ENCODE data around the gene PRB2.
"Not testable (repeated sequence)": the region's sequence is repeated elsewhere in the genome, so short reads cannot be mapped to it uniquely, and the experiment has no call there.

Gene PRB2

DNA sequence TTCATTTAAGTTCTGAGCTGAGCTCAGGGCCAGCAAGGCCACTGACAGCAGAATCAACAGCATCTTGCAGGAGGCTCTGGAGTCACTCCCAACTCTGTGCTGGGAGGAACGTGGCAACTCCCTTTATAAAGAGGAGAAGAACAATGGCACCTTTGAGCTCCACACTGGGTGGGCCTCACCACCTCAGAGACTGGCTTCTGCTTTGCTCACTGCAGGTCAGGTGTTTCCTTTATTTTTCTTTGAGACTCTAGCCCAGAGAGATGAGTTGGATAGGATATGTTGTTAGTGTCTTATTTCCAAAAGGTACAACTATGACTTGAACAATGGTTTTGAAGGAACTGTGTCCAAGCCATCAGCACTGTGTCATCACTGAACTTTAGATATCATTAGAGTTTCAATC is at the start of gene PRB2:
PRB2 (minus strand) TSS at position 101 of the 400 bp plus-strand sequence; CDS start at position 63, 38 bp downstream.
- H3K27me3 ChIP-seq (replicated peaks; ENCODE audit: control insufficient read depth, insufficient read depth, low read length); H3K9me3 ChIP-seq (ENCODE audit: control insufficient read depth, low read length); H3K4me3 ChIP-seq (ENCODE audit: low read length); H3K9ac ChIP-seq (ENCODE audit: low read length); H3K36me3 ChIP-seq (ENCODE audit: control insufficient read depth, insufficient read depth, low read length, severe bottlenecking); DNase-seq (ENCODE audit: low read depth); H3K4me1 ChIP-seq (ENCODE audit: control insufficient read depth, insufficient read depth, low read length): not testable (repeated sequence)

GRCh38 chr12:11437966-11438365 is 42.6 kb upstream of the PRB2 start:
- Histone ChIP-seq H3K36me3 (ENCODE audit: control insufficient read depth, insufficient read depth, low read length, severe bottlenecking) (no peaks in the 10 kb centered on the region), H3K4me1 (ENCODE audit: control insufficient read depth, insufficient read depth, low read length) (no peaks in the 10 kb centered on the region), H3K4me3 (ENCODE audit: low read length) (no peak overlapping the region), H3K9me3 (ENCODE audit: control insufficient read depth, low read length) (no peaks in the 10 kb centered on the region), H3K27me3 (replicated peaks; ENCODE audit: control insufficient read depth, insufficient read depth, low read length) (no peaks in the 10 kb centered on the region), H3K9ac (ENCODE audit: low read length) (no peak overlapping the region)
- DNase-seq (ENCODE audit: low read depth): no peak

- H3K27me3 ChIP-seq (replicated peaks; ENCODE audit: control insufficient read depth, insufficient read depth, low read length): no peaks in the 10 kb centered on the region
- H3K9me3 ChIP-seq (ENCODE audit: control insufficient read depth, low read length): no peaks in the 10 kb centered on the region
- no peak overlapping the region for H3K9ac ChIP-seq (ENCODE audit: low read length)
- no peaks in the 10 kb centered on the region for H3K4me1 ChIP-seq (ENCODE audit: control insufficient read depth, insufficient read depth, low read length)
- no peak overlapping the region for H3K4me3 ChIP-seq (ENCODE audit: low read length)
- no peaks in the 10 kb centered on the region for H3K36me3 ChIP-seq (ENCODE audit: control insufficient read depth, insufficient read depth, low read length, severe bottlenecking)
- no peak for DNase-seq (ENCODE audit: low read depth)
Observed at GRCh38 chr12:11433664-11434063, 38.3 kb upstream of the PRB2 start.

DNA sequence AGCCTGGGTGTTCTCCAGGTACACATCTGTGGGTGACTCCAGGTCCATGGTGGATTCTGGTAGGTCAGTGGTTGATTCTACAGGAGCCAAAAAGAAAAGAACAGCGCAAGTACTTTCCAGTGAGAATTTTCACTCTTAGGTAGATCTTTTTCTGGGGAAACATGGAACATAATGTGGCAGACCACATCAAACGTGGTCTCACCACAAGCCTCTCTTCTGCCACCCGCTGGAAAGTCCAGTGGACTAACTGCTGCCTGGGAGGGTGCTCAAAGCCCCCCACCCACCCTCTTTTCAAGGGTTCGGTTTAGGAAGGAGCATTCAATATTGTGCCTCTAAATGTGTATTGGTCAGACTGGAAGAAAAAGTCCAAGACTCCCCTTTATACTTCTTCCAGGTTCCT is 36.1 kb upstream of the PRB2 start:
- H3K36me3 ChIP-seq (ENCODE audit: control insufficient read depth, insufficient read depth, low read length, severe bottlenecking): no peaks in the 10 kb centered on the region
- DNase-seq (ENCODE audit: low read depth): no peak
- no peaks in the 10 kb centered on the region for H3K4me1 ChIP-seq (ENCODE audit: control insufficient read depth, insufficient read depth, low read length)
- H3K4me3 ChIP-seq (ENCODE audit: low read length): no peak overlapping the region
- H3K9me3 ChIP-seq (ENCODE audit: control insufficient read depth, low read length): no peaks in the 10 kb centered on the region
- H3K9ac ChIP-seq (ENCODE audit: low read length): no peak overlapping the region
- H3K27me3 ChIP-seq (replicated peaks; ENCODE audit: control insufficient read depth, insufficient read depth, low read length): no peaks in the 10 kb centered on the region

DNA sequence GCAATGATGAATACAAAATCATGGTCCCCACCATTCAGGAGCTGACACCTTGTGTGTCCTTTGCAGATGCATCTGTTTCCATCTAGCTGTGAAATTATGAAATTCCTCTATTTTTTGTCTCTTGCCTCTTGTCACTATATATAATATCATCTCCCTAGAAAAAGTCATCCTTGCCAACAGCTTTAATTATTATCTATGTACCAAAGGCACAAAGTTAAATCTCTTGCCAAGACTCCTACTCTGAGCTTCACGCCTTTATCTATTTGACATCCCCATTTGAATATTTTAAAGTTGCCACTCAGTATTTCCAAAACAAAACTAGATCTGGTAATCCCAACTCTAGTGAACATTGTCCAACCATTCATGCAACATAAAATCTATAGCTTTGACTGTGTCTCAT is 32.0 kb upstream of the PRB2 start:
- Histone ChIP-seq H3K27me3 (replicated peaks; ENCODE audit: control insufficient read depth, insufficient read depth, low read length) (no peaks in the 10 kb centered on the region), H3K4me3 (ENCODE audit: low read length) (no peak overlapping the region), H3K4me1 (ENCODE audit: control insufficient read depth, insufficient read depth, low read length) (no peaks in the 10 kb centered on the region), H3K9me3 (ENCODE audit: control insufficient read depth, low read length) (no peaks in the 10 kb centered on the region), H3K36me3 (ENCODE audit: control insufficient read depth, insufficient read depth, low read length, severe bottlenecking) (no peaks in the 10 kb centered on the region), H3K9ac (ENCODE audit: low read length) (no peak overlapping the region)
- no peak for DNase-seq (ENCODE audit: low read depth)

DNA sequence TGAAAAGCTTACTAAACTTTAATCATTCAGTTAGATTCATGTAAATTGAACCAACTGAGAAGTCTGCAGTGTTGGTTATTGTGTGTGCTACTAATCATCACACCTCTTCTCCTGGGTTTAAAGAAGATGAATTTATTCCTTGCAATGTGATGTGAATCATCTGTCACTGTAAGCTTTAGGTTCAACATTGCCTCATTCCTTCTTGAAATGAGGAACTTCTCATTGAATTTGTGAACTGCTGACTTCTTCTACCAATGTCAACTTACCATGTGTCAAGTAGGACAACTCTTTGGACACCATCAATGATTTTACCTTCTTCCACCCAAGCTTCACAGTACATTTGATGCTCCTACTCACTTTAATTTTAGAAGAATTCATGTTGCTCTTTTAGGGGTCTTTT is 17.4 kb upstream of the PRB2 start:
- Histone ChIP-seq H3K4me1 (ENCODE audit: control insufficient read depth, insufficient read depth, low read length) (no peaks in the 10 kb centered on the region), H3K9me3 (ENCODE audit: control insufficient read depth, low read length) (no peaks in the 10 kb centered on the region), H3K4me3 (ENCODE audit: low read length) (no peak overlapping the region), H3K27me3 (replicated peaks; ENCODE audit: control insufficient read depth, insufficient read depth, low read length) (no peaks in the 10 kb centered on the region), H3K9ac (ENCODE audit: low read length) (no peak overlapping the region), H3K36me3 (ENCODE audit: control insufficient read depth, insufficient read depth, low read length, severe bottlenecking) (no peaks in the 10 kb centered on the region)
- no peak for DNase-seq (ENCODE audit: low read depth)

DNA sequence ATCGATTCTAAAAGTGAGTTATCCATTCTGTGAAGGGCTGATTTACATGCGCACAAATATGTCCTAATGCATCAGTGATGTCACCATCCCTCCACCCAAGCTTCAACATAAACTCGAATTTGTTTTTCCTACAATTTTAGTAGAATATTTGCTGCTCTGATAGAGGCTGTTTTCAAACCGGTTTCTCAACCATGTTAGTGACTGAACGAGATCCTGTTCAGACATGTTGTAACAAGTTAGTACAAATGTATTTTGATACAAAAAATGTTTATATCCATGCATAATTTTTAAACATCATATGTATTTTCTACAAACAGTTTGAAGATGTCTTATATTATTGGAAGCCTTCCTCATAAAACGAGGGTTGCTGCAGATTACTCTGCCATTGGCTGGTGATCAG is 12.7 kb upstream of the PRB2 start:
- Histone ChIP-seq H3K9me3 (ENCODE audit: control insufficient read depth, low read length) (no peaks in the 10 kb centered on the region), H3K4me3 (ENCODE audit: low read length) (no peak overlapping the region), H3K4me1 (ENCODE audit: control insufficient read depth, insufficient read depth, low read length) (no peaks in the 10 kb centered on the region), H3K36me3 (ENCODE audit: control insufficient read depth, insufficient read depth, low read length, severe bottlenecking) (no peaks in the 10 kb centered on the region), H3K9ac (ENCODE audit: low read length) (no peak overlapping the region), H3K27me3 (replicated peaks; ENCODE audit: control insufficient read depth, insufficient read depth, low read length) (no peaks in the 10 kb centered on the region)
- DNase-seq (ENCODE audit: low read depth): no peak

- no peaks in the 10 kb centered on the region for H3K9me3 ChIP-seq (ENCODE audit: control insufficient read depth, low read length)
- no peaks in the 10 kb centered on the region for H3K27me3 ChIP-seq (replicated peaks; ENCODE audit: control insufficient read depth, insufficient read depth, low read length)
- DNase-seq (ENCODE audit: low read depth): no peak
- H3K36me3 ChIP-seq (ENCODE audit: control insufficient read depth, insufficient read depth, low read length, severe bottlenecking): no peaks in the 10 kb centered on the region
- no peaks in the 10 kb centered on the region for H3K4me1 ChIP-seq (ENCODE audit: control insufficient read depth, insufficient read depth, low read length)
- no peak overlapping the region for H3K4me3 ChIP-seq (ENCODE audit: low read length)
- H3K9ac ChIP-seq (ENCODE audit: low read length): no peak overlapping the region
Observed at GRCh38 chr12:11397366-11397765, 2.0 kb upstream of the PRB2 start.

DNA sequence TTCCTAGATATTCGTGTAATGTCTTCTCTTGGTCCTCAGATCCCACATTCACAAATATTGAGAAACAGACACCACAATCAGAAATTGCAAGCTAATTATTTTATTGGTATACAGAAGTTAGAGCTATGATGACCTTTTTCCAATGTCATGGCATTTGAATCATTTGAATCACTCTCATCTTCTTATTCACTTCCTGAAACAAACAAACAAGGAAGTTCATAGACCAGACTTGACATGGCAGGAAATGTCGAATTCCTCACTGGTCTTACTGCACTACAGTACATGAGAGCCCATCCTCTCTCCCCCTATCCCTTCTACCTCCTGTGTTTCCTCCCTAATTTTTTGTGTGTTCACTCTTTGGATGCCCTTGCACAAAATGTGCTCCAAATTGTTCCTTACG is 3.9 kb downstream of the PRB2 start:
- H3K9me3 ChIP-seq (ENCODE audit: control insufficient read depth, low read length); H3K4me3 ChIP-seq (ENCODE audit: low read length); H3K9ac ChIP-seq (ENCODE audit: low read length); H3K4me1 ChIP-seq (ENCODE audit: control insufficient read depth, insufficient read depth, low read length); H3K36me3 ChIP-seq (ENCODE audit: control insufficient read depth, insufficient read depth, low read length, severe bottlenecking); DNase-seq (ENCODE audit: low read depth); H3K27me3 ChIP-seq (replicated peaks; ENCODE audit: control insufficient read depth, insufficient read depth, low read length): not testable (repeated sequence)

- not testable (repeated sequence) for H3K9ac ChIP-seq (ENCODE audit: low read length); H3K4me1 ChIP-seq (ENCODE audit: control insufficient read depth, insufficient read depth, low read length); H3K4me3 ChIP-seq (ENCODE audit: low read length); H3K27me3 ChIP-seq (replicated peaks; ENCODE audit: control insufficient read depth, insufficient read depth, low read length); DNase-seq (ENCODE audit: low read depth); H3K9me3 ChIP-seq (ENCODE audit: control insufficient read depth, low read length); H3K36me3 ChIP-seq (ENCODE audit: control insufficient read depth, insufficient read depth, low read length, severe bottlenecking)
Observed at GRCh38 chr12:11377420-11377819, 17.9 kb downstream of the PRB2 start.

- H3K4me3 ChIP-seq (ENCODE audit: low read length): no peak overlapping the region
- DNase-seq (ENCODE audit: low read depth): no peak
- H3K9me3 ChIP-seq (ENCODE audit: control insufficient read depth, low read length): no peaks in the 10 kb centered on the region
- H3K36me3 ChIP-seq (ENCODE audit: control insufficient read depth, insufficient read depth, low read length, severe bottlenecking): no peaks in the 10 kb centered on the region
- H3K9ac ChIP-seq (ENCODE audit: low read length): no peak overlapping the region
- no peaks in the 10 kb centered on the region for H3K27me3 ChIP-seq (replicated peaks; ENCODE audit: control insufficient read depth, insufficient read depth, low read length)
- H3K4me1 ChIP-seq (ENCODE audit: control insufficient read depth, insufficient read depth, low read length): no peaks in the 10 kb centered on the region
Observed at GRCh38 chr12:11361151-11361550, 34.2 kb downstream of the PRB2 start.

- H3K4me3 ChIP-seq (ENCODE audit: low read length); H3K9me3 ChIP-seq (ENCODE audit: control insufficient read depth, low read length); H3K9ac ChIP-seq (ENCODE audit: low read length); H3K27me3 ChIP-seq (replicated peaks; ENCODE audit: control insufficient read depth, insufficient read depth, low read length); H3K4me1 ChIP-seq (ENCODE audit: control insufficient read depth, insufficient read depth, low read length); H3K36me3 ChIP-seq (ENCODE audit: control insufficient read depth, insufficient read depth, low read length, severe bottlenecking): not testable (repeated sequence)
- DNase-seq (ENCODE audit: low read depth): peak; percentile 22
Observed at GRCh38 chr12:11360205-11360883, 35.0 kb downstream of the PRB2 start.
